Astrocyte of the cerebellum (primary cell): ENCODE results near the gene ST6GALNAC1.
A peak's percentile ranks its signal among the peaks of the same experiment; 100 is the strongest.

Source experiments
- DNase-seq: peaks from one replicate; pipeline ENCODE4 v3.0.0-alpha.2; 2011; ENCODE audit warnings: low read depth
- H3K4me3 ChIP-seq: 2 replicates; pipeline ENCODE4 v1.5.1; 2011; ENCODE audit warnings: mild to moderate bottlenecking, low read depth, low read length, moderate library complexity
- CTCF ChIP-seq: IDR thresholded peaks from 2 replicates; pipeline ENCODE4 v1.5.1; 2012; ENCODE audit warnings: low read length, low read depth, moderate library complexity, mild to moderate bottlenecking; ENCODE audit errors: missing control alignments
- in situ Hi-C: cut with HindIII; loops from 2 replicates; pipeline ENCODE4 v1.10.0; 2017; ENCODE audit warnings: low sequenced_read_pairs

ST6GALNAC1 gene

GRCh38 chr17:76630151-76630550 lies 13.4 kb downstream of the ST6GALNAC1 start:
- DNase-seq: no peak
- no peak overlapping the region for H3K4me3 ChIP-seq
- in situ Hi-C loops: loop anchor here (25.0 kb wide), 1 partner anchor 168 kb away; the partner anchor contains the start of genes AANAT and UBE2O
- TF ChIP-seq CTCF: no peak

GRCh38 chr17:76627510-76627909 lies 16.0 kb downstream of the ST6GALNAC1 start:
- in situ Hi-C loops: loop anchor here (25.0 kb wide), 1 partner anchor 165 kb away; the partner anchor contains the start of genes AANAT and UBE2O

GRCh38 chr17:76626442-76626841 lies 17.1 kb downstream of the ST6GALNAC1 start:
- H3K4me3 ChIP-seq: no peak overlapping the region
- TF ChIP-seq CTCF: no peak
- no peak for DNase-seq
- in situ Hi-C loops: loop anchor here (25.0 kb wide), 1 partner anchor 164 kb away; the partner anchor contains the start of genes AANAT and UBE2O

More at GRCh38 chr17:76627510-76627909, 16.0 kb downstream of the ST6GALNAC1 start:
- no peak overlapping the region for H3K4me3 ChIP-seq
- no peak for TF ChIP-seq CTCF
- DNase-seq: no peak

- DNase-seq: no peak
- in situ Hi-C loops: loop anchor here (25.0 kb wide), 1 partner anchor 163 kb away; the partner anchor contains the start of genes AANAT and UBE2O
- no peak overlapping the region for H3K4me3 ChIP-seq
- TF ChIP-seq CTCF: no peak
Measured at GRCh38 chr17:76625496-76625895, 18.1 kb downstream of the ST6GALNAC1 start.

GRCh38 chr17:76623271-76624146 lies 20.0 kb downstream of the ST6GALNAC1 start:
- in situ Hi-C loops: no loop called here
- DNase-seq: peak; percentile 31
- no peak overlapping the region for H3K4me3 ChIP-seq
- TF ChIP-seq CTCF: peak; percentile 97

GRCh38 chr17:76617838-76618237 lies 25.7 kb downstream of the ST6GALNAC1 start:
- DNase-seq: no peak
- in situ Hi-C loops: no loop called here
- H3K4me3 ChIP-seq: no peak overlapping the region
- no peak for TF ChIP-seq CTCF
